NCI-H1092 (cell line): Measurements from ENCODE around the gene CASR.
"Not testable (repeated sequence)": the region's sequence is repeated elsewhere in the genome, so short reads cannot be mapped to it uniquely, and the experiment has no call there.

ENCODE experiments used
- DNase-seq: peaks from one replicate; lab custom pipeline; 2025; lab: John Stamatoyannopoulos, UW

The CASR gene, protein sequence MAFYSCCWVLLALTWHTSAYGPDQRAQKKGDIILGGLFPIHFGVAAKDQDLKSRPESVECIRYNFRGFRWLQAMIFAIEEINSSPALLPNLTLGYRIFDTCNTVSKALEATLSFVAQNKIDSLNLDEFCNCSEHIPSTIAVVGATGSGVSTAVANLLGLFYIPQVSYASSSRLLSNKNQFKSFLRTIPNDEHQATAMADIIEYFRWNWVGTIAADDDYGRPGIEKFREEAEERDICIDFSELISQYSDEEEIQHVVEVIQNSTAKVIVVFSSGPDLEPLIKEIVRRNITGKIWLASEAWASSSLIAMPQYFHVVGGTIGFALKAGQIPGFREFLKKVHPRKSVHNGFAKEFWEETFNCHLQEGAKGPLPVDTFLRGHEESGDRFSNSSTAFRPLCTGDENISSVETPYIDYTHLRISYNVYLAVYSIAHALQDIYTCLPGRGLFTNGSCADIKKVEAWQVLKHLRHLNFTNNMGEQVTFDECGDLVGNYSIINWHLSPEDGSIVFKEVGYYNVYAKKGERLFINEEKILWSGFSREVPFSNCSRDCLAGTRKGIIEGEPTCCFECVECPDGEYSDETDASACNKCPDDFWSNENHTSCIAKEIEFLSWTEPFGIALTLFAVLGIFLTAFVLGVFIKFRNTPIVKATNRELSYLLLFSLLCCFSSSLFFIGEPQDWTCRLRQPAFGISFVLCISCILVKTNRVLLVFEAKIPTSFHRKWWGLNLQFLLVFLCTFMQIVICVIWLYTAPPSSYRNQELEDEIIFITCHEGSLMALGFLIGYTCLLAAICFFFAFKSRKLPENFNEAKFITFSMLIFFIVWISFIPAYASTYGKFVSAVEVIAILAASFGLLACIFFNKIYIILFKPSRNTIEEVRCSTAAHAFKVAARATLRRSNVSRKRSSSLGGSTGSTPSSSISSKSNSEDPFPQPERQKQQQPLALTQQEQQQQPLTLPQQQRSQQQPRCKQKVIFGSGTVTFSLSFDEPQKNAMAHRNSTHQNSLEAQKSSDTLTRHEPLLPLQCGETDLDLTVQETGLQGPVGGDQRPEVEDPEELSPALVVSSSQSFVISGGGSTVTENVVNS

DNA sequence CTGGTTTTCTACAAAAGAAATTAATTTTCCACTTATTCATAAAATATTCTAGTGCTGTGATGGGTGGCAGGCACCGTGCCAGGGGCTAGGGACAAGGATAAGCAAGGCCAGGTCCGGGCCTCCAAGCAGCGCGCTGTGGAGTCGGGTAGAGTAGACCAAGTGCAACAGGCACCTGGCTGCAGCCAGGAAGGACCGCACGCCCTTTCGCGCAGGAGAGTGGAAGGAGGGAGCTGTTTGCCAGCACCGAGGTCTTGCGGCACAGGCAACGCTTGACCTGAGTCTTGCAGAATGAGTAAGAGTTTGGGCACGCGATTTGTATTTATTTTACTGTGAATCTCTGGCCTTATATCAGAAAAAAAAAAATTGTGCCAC, at the start of gene CASR:
Gene CASR, plus strand, starts transcription at position 148 of the 372 bp plus-strand sequence. CDS start 70,522 bp downstream, outside the sequence.
- DNase-seq = no peak

DNA sequence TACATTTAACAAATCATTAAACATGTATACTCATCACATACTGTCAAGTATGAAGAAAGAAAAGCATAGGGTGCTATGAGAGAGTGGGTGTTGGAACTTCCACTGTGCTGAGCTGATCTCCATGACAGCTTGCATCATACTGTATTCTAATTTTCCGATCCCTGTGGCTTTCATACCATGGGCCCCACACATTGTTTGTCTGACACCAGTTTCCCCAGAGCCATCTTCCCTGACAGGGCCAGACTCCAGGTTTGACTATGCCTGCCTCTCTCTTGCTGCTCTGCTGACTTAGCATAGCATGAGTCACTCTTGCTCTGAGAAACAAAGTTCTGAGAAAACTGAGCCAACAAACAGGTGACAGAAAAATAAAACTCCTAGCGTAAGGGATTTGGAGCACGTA, 37.0 kb upstream of the CASR start:
- DNase-seq = no peak

DNA sequence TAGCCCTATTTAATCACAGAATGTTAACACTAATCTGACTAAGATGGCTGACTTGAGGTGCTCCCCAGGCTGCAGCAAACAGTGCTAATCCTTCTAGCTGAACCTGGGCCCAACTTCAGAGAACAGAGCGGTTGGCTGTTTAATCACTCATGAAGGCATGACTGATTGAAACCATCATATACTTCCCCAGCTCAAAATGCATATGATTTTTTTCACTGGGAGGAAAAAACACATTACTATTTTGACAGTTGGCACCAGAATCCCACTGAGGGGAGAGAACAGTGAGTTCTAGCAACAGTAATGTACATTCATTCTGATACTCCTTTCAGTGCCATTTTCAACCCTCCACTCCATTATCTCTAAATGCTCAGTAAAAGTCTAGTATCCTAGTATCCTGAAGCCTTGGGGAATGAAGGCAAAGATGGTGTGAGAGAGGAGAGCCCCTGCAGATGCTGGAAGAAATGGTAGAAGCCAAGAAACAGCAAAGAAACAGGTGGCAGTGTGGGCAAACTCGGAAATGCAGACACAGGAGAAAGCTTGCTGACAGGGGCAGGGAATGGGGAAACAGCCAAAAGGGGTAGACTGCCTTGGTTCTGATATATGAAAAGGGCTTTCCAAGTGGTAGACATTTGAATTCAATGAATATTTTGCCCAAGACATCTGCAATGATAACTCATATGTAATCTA, 34.4 kb upstream of the CASR start:
- no peak for DNase-seq

DNA sequence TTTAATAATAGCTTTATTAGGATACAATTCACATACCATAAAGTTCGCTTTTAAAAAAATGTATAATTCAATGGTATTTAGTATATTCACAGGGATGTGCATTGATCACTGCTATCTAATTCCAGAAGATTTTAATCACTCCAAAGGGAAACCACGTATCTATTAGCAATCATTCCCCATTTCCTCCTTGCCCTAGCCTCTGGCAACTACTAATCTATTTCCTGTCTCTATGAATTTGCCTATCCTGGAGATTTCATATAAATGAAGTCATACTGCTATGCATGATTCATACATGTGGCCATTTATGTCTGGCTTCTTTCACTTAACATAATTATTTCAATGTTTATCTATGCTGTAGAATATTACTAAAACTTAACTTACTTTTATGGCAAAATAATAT, 32.0 kb upstream of the CASR start:
- no peak for DNase-seq

DNA sequence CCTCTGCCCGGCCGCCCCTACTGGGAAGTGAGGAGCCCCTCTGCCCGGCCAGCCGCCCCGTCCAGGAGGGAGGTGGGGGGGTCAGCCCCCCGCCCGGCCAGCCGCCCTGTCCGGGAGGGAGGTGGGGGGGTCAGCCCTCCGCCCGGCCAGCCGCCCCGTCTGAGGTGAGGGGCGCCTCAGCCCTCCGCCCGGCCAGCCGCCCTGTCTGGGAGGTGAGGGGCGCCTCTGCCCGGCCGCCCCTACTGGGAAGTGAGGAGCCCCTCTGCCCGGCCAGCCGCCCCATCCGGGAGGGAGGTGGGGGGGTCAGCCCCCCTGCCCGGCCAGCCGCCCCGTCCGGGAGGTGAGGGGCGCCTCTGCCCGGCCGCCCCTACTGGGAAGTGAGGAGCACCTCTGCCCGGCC, 18.5 kb upstream of the CASR start:
- DNase-seq = not testable (repeated sequence)

DNA sequence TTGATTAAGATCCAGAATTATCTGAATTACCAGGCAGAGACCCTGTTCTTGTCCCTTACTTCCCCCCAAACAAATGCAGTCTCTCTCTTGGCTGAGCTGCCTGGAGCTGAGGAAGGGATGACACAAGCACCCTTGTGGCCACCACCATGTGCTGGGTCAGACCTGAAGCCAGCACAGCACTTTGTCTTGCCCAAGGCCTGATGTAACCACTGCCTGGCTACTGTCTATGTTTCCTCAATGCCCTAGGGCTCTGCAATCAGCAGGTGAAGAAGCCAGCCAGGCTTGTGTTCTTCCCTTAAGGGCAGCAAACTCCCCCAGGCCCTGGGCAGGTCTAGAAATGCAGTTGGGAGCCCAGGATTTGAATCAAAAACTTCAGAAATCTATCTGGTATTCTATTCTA, 15.8 kb upstream of the CASR start:
- no peak for DNase-seq

DNA sequence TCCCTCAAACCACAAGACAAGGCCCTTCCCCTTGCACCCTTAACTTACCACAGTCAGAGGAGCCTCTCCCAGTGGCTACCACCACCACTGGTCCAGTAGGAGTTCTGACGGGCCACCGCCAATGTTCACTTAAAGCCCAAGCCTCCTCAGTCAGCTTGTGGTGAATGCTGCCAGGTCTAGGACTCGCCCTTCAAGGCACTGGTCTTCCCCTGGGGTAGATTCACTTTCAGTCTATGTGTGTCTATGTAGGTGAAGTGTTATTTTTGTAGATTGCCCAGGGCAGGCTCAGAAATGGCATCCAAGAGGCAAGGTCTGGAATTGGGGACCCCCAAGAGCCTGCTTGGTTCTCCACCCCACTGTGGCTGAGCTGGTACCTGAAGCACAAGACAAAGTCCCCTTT, 15.4 kb upstream of the CASR start:
- DNase-seq = no peak

DNA sequence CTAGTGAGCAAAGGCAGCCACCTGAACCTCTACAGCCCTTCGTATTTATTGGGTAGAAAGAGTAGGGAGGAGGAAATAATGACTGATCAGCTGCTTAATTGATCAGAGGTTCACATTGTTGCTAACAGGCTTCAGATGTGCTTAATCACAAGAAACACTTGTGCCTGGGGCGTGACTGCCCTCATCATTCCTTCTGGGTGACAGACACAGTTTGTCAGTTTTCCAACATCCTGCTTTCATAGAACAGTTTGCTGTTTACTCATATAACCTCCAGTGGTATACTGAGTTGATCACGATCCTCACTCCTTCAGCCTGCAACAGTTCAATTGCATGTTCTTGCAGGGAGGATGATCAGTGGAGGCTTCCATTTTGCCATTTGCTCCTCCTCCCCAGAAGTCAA, 13.6 kb upstream of the CASR start:
- DNase-seq = no peak

DNA sequence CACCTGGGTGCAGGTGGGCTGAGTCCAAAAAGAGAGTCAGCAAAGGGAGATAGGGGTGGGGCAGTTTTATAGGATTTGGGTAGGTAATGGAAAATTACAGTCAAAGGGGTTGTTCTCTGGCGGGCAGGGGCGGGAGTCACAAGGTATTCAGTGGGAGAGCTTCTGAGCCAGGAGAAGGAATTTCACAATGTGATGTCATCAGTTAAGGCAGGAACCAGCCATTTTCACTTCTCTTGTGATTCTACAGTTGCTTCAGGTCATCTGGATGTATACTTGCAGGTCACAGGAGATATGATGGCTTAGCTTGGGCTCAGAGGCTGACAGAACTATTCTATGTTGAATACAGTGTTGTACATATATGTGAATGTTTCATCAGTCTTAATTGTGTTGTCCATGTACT, 12.1 kb upstream of the CASR start:
- not testable (repeated sequence) for DNase-seq

DNA sequence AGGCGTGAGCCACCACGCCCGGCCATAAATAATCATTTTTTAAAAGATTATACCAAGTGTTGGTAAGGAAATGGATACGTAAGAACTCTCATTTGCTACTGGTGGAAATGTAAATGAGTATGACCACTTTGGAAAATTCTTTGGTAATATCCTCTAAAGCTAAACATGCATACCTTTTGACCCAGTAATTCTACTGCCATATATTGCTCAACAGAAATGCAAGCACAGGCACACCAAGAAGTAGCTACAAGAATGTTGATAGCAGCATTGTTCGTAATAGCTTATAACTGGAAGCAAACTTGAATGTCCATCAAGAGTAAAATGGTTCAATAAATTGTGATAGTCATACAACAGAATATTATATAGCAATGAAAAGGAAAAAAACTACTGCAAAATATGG, 4.8 kb upstream of the CASR start:
- no peak for DNase-seq

DNA sequence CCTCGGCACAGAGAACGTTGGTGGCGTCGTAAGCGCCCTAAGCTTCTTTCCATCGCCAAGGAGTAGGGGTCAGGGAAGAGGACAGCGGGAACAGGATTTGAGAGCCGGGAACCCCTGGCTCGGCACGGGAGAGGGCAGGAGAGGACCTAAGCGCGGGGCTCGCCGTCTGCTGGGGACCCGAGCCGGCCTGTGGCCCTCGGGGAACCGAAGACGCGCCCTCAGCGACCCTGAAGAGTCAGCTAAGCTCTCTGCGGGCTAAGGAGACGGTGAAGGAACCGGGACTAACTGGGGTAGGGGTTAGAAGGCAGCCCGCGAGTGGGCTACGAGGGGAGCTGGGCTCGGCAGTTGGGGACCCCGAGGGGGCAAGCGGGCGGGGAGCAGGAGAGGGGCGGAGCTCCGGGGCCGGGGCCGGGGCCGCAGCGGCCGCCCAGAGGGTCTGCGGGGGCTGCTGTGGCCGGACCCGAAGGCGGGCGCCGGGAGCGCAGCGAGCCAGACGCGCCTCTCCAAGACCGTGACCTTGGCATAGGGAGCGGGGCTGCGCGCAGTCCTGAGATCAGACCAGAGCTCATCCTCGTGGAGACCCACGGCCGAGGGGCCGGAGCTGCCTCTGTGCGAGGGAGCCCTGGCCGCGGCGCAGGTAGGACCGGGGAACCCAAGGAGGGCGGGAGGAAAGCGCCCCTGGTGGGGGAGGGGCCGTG, 574 bp downstream of the CASR start:
- DNase-seq = no peak

DNA sequence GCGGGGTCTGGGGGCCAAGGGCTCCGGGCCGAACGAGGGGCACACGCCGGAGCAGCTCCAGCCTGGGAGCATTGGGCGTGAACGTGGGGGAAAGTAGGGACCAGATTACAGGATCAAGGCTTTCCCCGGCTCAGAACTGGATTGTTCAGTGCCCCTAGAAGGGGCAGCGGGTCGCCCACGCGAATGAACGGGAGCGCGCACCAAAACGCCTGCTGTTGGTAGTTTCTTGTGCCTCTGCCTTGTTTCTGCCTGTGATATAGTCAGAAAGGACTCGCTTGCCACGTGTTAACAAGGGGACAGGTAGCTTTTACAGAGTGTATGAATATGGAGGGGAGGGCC, 1.1 kb downstream of the CASR start:
- no peak for DNase-seq

DNA sequence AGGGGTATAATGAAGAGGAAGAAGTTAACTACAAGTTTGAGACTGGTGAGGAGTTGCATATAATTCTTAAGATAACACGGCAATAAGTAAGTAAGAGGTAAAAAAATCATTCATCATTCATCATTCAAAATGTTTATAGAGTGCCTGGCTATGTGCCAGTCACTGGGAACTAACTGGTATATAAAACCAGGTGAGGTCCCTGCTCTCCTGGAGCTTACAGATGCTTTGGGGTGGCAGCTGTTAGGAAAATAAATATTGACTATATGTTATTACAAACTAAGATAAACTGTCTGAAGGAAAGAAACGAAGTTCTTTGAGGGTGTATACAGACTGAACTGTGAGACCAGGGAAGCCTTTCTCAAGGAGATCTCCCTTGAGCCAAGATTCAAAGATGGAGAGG, 2.9 kb downstream of the CASR start:
- DNase-seq = no peak

DNA sequence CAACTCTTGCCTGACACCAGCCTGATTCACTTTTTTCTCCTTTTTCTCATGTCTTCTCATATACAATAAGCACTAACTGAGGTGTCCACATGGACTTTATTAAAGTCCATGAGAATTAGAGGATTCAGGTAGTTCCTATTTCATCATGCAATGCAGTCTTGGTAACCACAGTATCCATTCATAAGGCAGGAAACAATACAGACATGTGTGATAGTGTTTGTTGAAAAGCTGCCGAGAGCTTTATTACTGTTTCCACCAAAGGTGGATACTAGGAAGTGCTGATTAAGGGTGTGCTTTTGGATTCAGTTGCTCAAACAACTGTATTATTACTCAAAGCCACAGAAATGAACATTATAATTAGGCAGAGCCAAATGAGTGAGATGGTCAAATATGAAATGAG, 5.3 kb downstream of the CASR start:
- no peak for DNase-seq

DNA sequence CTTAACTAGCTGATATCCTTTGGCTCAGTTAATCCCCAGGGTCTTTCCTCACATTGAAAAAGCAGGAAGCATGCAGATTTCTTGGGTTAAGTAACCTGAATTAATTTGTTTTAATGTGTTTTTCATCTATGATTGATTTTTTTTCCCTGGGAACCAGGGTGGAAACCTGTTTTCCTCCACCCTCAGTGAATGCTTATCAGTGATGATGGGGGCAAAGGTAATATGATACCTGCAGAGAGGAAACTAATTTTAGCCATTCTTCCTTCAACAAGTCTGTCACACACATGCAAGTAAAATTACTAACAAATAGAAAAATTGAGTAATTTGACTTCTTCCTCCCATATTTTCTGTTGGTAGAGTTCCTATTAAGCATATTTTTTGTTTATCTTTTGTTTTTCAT, 5.9 kb downstream of the CASR start:
- DNase-seq = no peak

DNA sequence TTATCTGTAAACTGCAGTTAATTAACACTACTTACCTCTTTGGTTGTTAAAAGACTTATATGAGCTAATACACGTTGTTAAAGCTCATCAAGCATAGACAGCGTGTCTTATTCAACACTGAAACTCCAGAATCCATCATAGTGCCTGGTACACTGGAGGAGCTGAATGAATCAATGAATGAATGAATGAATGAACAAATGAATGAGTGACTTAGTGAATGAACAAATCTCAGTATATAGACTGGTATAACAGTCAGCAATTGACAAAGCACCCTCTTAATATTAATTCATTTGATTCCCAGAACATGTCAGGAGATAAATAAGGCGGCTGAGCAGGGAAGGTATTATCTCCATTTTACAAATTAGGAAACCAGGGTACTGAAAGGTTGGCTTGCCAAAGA, 7.1 kb downstream of the CASR start:
- no peak for DNase-seq

DNA sequence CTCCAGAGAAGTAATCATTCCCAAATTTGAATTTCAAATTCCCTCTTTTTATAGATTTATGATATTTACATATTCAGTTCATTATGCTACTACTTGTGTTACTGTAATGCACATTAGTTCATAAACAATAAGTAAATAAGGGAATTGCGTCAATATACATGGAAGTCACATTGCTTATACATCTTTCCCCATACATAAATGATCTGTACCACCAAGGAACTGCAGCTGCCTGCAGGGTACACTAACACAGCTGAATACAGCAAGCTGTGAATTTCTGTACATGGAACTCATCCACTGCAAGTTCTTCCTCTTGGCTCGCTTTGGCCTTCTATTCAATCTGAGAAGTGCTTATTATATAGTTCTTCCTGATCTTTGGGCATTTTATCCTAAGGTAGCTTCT, 15.5 kb downstream of the CASR start:
- no peak for DNase-seq

DNA sequence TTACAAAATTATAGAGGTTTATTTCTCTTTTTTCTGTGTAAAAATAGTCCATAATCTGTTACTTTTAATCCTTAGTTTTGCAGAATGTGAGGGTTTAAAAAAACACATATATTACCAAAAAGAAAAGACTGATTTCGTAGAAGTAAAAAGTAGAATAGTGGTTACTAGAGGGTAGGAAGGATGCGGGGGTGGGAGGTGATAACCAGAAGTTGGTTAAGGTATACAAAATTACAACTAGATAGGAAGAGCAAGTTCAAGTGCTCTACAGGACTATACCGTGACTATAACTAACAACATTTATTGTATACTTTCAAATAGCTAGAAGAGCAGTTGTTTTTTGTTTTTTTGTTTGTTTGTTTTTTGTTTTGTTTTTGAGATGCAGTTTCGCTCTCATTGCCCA, 16.1 kb downstream of the CASR start:
- DNase-seq = no peak

DNA sequence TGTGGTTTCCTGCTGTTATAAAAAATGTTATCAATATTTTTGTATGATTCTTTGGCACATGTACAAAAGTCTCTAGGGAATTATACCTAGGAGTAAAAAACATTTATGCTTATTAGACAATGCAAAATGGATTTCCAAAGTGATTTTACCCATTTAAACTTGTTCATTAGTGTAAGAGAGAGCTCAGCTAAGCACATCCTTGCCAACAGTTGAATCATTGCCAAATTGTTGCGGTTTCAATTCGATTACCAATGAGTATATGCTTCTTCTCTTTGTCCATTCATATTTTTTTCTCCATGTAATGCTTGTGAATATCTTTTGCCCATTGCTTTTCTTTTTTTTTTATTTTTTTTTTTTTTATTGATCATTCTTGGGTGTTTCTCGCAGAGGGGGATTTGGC, 17.2 kb downstream of the CASR start:
- no peak for DNase-seq

DNA sequence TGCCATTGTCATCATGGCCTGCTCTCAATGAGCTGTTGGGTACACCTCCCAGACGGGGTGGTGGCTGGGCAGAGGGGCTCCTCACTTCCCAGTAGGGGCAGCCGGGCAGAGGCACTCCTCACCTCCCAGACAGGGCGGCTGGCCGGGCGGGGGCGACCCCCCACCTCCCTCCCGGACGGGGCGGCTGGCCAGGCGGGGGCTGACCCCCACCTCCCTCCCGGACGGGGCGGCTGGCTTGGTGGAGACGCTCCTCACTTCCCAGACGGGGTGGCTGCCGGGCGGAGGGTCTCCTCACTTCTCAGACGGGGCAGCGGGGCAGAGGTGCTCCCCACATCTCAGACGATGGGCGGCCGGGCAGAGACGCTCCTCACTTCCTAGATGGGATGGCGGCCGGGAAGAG, 18.0 kb downstream of the CASR start:
- not testable (repeated sequence) for DNase-seq

DNA sequence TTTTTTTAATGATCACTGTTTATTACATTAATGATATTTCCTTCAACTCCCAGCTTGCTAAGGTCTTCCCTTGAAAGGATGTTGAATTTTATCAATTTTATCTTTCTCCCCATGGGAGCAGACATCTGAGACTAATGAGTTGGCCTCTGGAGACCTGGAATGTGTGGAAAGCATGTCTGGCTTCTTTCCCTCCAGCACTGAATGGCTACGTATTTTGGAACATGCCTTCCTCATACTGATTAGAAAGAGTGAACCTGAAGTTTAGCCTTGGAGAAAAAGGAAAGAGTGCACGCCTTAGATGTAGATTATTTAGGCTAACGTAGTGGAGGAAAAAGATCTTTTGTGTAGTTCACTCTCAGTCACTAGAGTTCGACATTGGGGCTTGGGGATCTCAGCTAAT, 25.1 kb downstream of the CASR start:
- DNase-seq = no peak

DNA sequence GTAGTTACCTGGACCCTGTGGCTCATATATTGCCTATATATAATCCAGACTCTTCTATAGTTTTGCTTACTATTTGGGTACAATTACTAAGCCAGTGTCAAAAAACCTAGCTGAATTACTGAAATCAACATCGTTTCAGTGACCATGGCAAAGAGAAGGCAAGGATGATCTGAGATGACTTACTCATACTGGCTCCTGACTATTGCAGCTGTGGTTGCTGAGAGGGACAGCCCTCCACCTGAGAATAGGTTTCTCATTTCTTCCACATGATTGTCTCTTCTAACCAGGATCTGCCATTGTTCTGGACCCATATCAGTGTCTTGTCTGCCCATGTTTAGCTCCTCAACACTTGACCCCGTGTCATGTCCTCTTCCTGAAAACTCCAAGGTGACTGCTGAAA, 30.2 kb downstream of the CASR start:
- no peak for DNase-seq
